GM23338 (cell line): ENCODE results near the gene CSNK1E. TPM values are rescaled to one million over a fixed set of nuclear protein-coding genes. Genes with fewer than 3 reads are reported as not detected.

Experiments
- ATAC-seq: fragments of 200-7000 bp; cut with Tn5 transposase; 3 replicates; pipeline ENCODE4 v1.9.1; 2020
- DNase-seq: peaks from one replicate; pipeline ENCODE4 v3.0.0-alpha.2; 2015; ENCODE audit warnings: low spot score
- H2AFZ ChIP-seq: fragments of 200-600 bp; sonication (generic); 2 replicates; pipeline ENCODE4 v1.8.0; 2016; ENCODE audit warnings: antibody characterized with exemption, mild to moderate bottlenecking, moderate library complexity
- H3F3A ChIP-seq: fragments of 200-600 bp; sonication (generic); replicated peaks from 2 replicates; pipeline ENCODE4 v1.8.0; 2017; ENCODE audit warnings: antibody characterized with exemption, mixed run types, low read depth
- H3K27ac ChIP-seq: fragments of 200-600 bp; sonication (generic); 2 replicates; pipeline ENCODE4 v1.6.1; 2016; ENCODE audit warnings: low read depth
- H3K27me3 ChIP-seq: fragments of 200-600 bp; sonication (generic); 2 replicates; pipeline ENCODE4 v1.8.0; 2016; ENCODE audit warnings: mild to moderate bottlenecking, mixed run types, moderate library complexity; ENCODE audit not compliant: insufficient read depth
- H3K36me3 ChIP-seq: fragments of 200-600 bp; sonication (generic); 2 replicates; pipeline ENCODE4 v1.8.0; 2016; ENCODE audit warnings: mild to moderate bottlenecking; ENCODE audit not compliant: insufficient read depth
- H3K4me1 ChIP-seq: fragments of 200-600 bp; sonication (generic); 2 replicates; pipeline ENCODE4 v1.8.0; 2016; ENCODE audit warnings: mild to moderate bottlenecking, moderate library complexity; ENCODE audit not compliant: insufficient read depth
- H3K4me2 ChIP-seq: fragments of 200-600 bp; sonication (generic); 2 replicates; pipeline ENCODE4 v1.7.1; 2017; ENCODE audit warnings: mixed run types
- H3K4me3 ChIP-seq: fragments of 200-600 bp; sonication (generic); 2 replicates; pipeline ENCODE4 v1.6.1; 2016; ENCODE audit warnings: mixed run types
- H3K79me2 ChIP-seq: fragments of 200-600 bp; sonication (generic); replicated peaks from 2 replicates; pipeline ENCODE4 v1.8.0; 2017; ENCODE audit warnings: mild to moderate bottlenecking; ENCODE audit not compliant: insufficient read depth
- H3K9me2 ChIP-seq: fragments of 200-600 bp; sonication (generic); 2 replicates; pipeline ENCODE4 v1.8.0; 2017; ENCODE audit not compliant: insufficient read depth
- H4K20me1 ChIP-seq: fragments of 200-600 bp; sonication (generic); replicated peaks from 2 replicates; pipeline ENCODE4 v1.8.0; 2017; ENCODE audit warnings: mild to moderate bottlenecking; ENCODE audit not compliant: insufficient read depth
- H3K27ac Mint-ChIP-seq: 2 replicates; pipeline ENCODE4 v1.8.0; 2020; ENCODE audit warnings: inconsistent platforms, mild to moderate bottlenecking, moderate library complexity, mixed read lengths
- H3K27me3 Mint-ChIP-seq: 3 replicates; pipeline ENCODE4 v1.8.0; 2022; ENCODE audit warnings: low read depth, mild to moderate bottlenecking, moderate library complexity, mixed read lengths, inconsistent platforms; ENCODE audit not compliant: insufficient read depth, poor library complexity
- H3K36me3 Mint-ChIP-seq: 3 replicates; pipeline ENCODE4 v1.8.0; 2021; ENCODE audit warnings: low read depth, mild to moderate bottlenecking, inconsistent platforms, moderate library complexity, mixed read lengths
- H3K4me1 Mint-ChIP-seq: 3 replicates; pipeline ENCODE4 v1.8.0; 2020; ENCODE audit warnings: mild to moderate bottlenecking, inconsistent platforms, mixed read lengths
- H3K4me3 Mint-ChIP-seq: 3 replicates; pipeline ENCODE4 v1.8.0; 2021; ENCODE audit warnings: moderate library complexity, mild to moderate bottlenecking, inconsistent platforms, mixed read lengths
- H3K9me3 Mint-ChIP-seq: 3 replicates; pipeline ENCODE4 v1.8.0; 2020; ENCODE audit warnings: moderate library complexity, mild to moderate bottlenecking, inconsistent platforms, mixed read lengths
- EZH2 ChIP-seq: fragments of 200-600 bp; sonication (generic); IDR thresholded peaks from one replicate; pipeline ENCODE4 v1.8.0; 2017; ENCODE audit warnings: antibody characterized with exemption, mild to moderate bottlenecking, low read depth; ENCODE audit not compliant: unreplicated experiment
- EZH2phosphoT487 ChIP-seq: fragments of 200-600 bp; sonication (generic); IDR thresholded peaks from one replicate; pipeline ENCODE4 v1.8.1; 2018; ENCODE audit warnings: antibody characterized with exemption; ENCODE audit not compliant: unreplicated experiment
- JUNB ChIP-seq: IDR thresholded peaks from one replicate; pipeline ENCODE4 v1.6.1; 2016; ENCODE audit warnings: antibody characterized with exemption; ENCODE audit not compliant: unreplicated experiment
- ZNF114 ChIP-seq: fragments of 250-450 bp; sonication (Bioruptor Pico); IDR thresholded peaks from 2 replicates; pipeline ENCODE4 v1.5.0; 2020; ENCODE audit warnings: mild to moderate bottlenecking, moderate library complexity
- polyA plus RNA-seq: library from polyadenylated mRNA; unstranded; fragments of >200 nt; fragmentation: Nextera tagmentation; extraction: Ambion mirVana; gene quantifications from 2 replicates; pipeline ENCODE4 v1.2.1, GENCODE V29; 2016
- total RNA-seq: library from RNA; depleted of rRNA; stranded (reverse); fragments of >200 nt; shearing (Covaris generic); gene quantifications from 2 replicates; pipeline ENCODE4 v1.2.3, GENCODE V29; 2014
- TF ChIP-seq, protein P1 (sequence below): fragments of 250-450 bp; sonication (Bioruptor Pico); IDR thresholded peaks from 2 replicates; pipeline ENCODE4 v1.5.0; 2020; ENCODE audit warnings: mild to moderate bottlenecking, moderate library complexity
- TF ChIP-seq, protein P2 (sequence below): IDR thresholded peaks from one replicate; pipeline ENCODE4 v1.6.1; 2018; ENCODE audit warnings: antibody characterized with exemption; ENCODE audit not compliant: unreplicated experiment

Gene CSNK1E
- total and polyA plus RNA-seq, 2 experiments from 2014 or later: 180 to 259 TPM

DNA sequence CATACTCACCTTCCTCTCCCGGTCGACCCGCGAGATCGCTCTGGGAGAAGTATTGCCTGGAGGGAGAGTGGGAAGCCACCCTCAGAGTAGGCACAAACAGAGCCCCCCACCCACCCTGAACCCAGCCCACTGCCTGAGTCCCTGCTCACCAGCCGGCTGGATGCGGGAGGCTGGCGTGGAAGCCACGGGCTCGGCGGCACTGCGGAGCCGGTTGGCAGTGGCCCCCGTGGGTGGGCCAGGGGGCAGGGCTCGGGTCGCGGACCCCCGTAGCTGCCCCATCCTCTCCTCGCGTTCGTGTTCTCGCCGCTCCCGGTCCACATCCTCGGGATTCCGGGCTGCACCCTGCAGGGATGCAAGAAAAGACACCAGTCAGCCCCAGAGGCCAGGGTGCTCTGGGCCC lies 23.0 kb downstream of the CSNK1E start (continued):
- TF ChIP-seq, protein P1, sequence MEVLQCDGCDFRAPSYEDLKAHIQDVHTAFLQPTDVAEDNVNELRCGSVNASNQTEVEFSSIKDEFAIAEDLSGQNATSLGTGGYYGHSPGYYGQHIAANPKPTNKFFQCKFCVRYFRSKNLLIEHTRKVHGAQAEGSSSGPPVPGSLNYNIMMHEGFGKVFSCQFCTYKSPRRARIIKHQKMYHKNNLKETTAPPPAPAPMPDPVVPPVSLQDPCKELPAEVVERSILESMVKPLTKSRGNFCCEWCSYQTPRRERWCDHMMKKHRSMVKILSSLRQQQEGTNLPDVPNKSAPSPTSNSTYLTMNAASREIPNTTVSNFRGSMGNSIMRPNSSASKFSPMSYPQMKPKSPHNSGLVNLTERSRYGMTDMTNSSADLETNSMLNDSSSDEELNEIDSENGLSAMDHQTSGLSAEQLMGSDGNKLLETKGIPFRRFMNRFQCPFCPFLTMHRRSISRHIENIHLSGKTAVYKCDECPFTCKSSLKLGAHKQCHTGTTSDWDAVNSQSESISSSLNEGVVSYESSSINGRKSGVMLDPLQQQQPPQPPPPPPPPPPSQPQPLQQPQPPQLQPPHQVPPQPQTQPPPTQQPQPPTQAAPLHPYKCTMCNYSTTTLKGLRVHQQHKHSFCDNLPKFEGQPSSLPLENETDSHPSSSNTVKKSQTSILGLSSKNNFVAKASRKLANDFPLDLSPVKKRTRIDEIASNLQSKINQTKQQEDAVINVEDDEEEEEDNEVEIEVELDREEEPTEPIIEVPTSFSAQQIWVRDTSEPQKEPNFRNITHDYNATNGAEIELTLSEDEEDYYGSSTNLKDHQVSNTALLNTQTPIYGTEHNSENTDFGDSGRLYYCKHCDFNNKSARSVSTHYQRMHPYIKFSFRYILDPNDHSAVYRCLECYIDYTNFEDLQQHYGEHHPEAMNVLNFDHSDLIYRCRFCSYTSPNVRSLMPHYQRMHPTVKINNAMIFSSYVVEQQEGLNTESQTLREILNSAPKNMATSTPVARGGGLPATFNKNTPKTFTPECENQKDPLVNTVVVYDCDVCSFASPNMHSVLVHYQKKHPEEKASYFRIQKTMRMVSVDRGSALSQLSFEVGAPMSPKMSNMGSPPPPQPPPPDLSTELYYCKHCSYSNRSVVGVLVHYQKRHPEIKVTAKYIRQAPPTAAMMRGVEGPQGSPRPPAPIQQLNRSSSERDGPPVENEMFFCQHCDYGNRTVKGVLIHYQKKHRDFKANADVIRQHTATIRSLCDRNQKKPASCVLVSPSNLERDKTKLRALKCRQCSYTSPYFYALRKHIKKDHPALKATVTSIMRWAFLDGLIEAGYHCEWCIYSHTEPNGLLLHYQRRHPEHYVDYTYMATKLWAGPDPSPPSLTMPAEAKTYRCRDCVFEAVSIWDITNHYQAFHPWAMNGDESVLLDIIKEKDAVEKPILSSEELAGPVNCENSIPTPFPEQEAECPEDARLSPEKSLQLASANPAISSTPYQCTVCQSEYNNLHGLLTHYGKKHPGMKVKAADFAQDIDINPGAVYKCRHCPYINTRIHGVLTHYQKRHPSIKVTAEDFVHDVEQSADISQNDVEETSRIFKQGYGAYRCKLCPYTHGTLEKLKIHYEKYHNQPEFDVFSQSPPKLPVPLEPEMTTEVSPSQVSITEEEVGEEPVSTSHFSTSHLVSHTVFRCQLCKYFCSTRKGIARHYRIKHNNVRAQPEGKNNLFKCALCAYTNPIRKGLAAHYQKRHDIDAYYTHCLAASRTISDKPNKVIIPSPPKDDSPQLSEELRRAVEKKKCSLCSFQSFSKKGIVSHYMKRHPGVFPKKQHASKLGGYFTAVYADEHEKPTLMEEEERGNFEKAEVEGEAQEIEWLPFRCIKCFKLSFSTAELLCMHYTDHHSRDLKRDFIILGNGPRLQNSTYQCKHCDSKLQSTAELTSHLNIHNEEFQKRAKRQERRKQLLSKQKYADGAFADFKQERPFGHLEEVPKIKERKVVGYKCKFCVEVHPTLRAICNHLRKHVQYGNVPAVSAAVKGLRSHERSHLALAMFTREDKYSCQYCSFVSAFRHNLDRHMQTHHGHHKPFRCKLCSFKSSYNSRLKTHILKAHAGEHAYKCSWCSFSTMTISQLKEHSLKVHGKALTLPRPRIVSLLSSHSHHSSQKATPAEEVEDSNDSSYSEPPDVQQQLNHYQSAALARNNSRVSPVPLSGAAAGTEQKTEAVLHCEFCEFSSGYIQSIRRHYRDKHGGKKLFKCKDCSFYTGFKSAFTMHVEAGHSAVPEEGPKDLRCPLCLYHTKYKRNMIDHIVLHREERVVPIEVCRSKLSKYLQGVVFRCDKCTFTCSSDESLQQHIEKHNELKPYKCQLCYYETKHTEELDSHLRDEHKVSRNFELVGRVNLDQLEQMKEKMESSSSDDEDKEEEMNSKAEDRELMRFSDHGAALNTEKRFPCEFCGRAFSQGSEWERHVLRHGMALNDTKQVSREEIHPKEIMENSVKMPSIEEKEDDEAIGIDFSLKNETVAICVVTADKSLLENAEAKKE (CRISPR knock-in tag): no peak

DNA sequence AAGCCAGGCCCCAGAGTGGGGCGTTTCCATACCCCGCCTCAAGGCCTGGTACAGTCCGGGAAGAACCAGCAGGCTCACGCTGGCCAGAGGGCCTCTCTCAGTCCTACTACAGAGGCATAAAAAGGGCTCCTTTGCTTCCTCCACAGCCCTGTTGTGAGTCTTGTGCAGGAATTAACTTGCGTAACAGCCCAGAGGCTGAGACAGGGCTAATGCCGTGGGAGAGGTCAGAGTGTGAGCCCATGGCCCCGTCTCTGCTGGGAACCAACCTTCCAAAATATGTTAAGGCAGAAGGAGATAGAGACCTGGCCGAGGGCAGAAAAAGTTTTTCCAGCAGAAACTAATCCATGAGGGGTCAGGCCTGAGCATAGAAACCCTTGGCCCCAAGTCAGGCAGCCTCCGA lies 24.5 kb downstream of the CSNK1E start:
- Histone ChIP-seq H4K20me1 (peaks cover 22% of the 10 kb centered on the region), H3K27ac (no peak overlapping the region), H3K4me3 (no peak overlapping the region), H3K4me2 (no peak overlapping the region), H2AFZ (no peak overlapping the region), H3K4me1 (no peaks in the 10 kb centered on the region; the same call in 1 of the 2 replicates), H3K36me3 (peaks cover 27% of the 10 kb centered on the region), H3K79me2 (peaks cover 10% of the 10 kb centered on the region; the same call in 1 of the 2 replicates), H3F3A (peaks cover 55% of the 10 kb centered on the region; the same call in 1 of the 2 replicates), H3K9me2 (no peaks in the 10 kb centered on the region), H3K27me3 (no peaks in the 10 kb centered on the region)
- Mint-ChIP-seq H3K4me3 (no peak overlapping the region), H3K4me1 (peaks cover 21% of the 10 kb centered on the region), H3K27me3 (peaks cover 16% of the 10 kb centered on the region), H3K27ac (peak overlapping the region; percentile 70; the same call in 1 of the 2 replicates), H3K36me3 (peaks cover 73% of the 10 kb centered on the region), H3K9me3 (no peaks in the 10 kb centered on the region)
- ATAC-seq (no peak), DNase-seq (no peak)
- TF ChIP-seq, protein P1 (CRISPR knock-in tag): no peak
- TF ChIP-seq JUNB (no peak), EZH2 (no peak), ZNF114 (CRISPR knock-in tag) (no peak), EZH2phosphoT487 (no peak)
- TF ChIP-seq, protein P2, sequence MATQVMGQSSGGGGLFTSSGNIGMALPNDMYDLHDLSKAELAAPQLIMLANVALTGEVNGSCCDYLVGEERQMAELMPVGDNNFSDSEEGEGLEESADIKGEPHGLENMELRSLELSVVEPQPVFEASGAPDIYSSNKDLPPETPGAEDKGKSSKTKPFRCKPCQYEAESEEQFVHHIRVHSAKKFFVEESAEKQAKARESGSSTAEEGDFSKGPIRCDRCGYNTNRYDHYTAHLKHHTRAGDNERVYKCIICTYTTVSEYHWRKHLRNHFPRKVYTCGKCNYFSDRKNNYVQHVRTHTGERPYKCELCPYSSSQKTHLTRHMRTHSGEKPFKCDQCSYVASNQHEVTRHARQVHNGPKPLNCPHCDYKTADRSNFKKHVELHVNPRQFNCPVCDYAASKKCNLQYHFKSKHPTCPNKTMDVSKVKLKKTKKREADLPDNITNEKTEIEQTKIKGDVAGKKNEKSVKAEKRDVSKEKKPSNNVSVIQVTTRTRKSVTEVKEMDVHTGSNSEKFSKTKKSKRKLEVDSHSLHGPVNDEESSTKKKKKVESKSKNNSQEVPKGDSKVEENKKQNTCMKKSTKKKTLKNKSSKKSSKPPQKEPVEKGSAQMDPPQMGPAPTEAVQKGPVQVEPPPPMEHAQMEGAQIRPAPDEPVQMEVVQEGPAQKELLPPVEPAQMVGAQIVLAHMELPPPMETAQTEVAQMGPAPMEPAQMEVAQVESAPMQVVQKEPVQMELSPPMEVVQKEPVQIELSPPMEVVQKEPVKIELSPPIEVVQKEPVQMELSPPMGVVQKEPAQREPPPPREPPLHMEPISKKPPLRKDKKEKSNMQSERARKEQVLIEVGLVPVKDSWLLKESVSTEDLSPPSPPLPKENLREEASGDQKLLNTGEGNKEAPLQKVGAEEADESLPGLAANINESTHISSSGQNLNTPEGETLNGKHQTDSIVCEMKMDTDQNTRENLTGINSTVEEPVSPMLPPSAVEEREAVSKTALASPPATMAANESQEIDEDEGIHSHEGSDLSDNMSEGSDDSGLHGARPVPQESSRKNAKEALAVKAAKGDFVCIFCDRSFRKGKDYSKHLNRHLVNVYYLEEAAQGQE: no peak
